ENCODE results near the gene DYRK2.

Gene DYRK2

GRCh38 chr12:67625004-67625403, 23.5 kb upstream of the DYRK2 start:
- peak overlapping the region in 1 of 3 experiments; percentile 24 for H3K4me3 Mint-ChIP-seq
- peaks cover 9% of the 10 kb centered on the region for H3K4me1 Mint-ChIP-seq
- no peak for TF ChIP-seq CTCF (IDR thresholded peaks at IDR 0.05; ENCODE audit: unreplicated experiment in 3 of 3)
- H3K36me3 Mint-ChIP-seq (ENCODE audit: low read depth): no peaks in the 10 kb centered on the region
- peaks cover 4% of the 10 kb centered on the region for H3K9me3 Mint-ChIP-seq
- peak overlapping the region; percentile 92 to 98 (median 96) for H3K27ac Mint-ChIP-seq
- H3K27me3 Mint-ChIP-seq (ENCODE audit: low read depth): peaks cover 9% of the 10 kb centered on the region

- H3K27me3 Mint-ChIP-seq (ENCODE audit: low read depth): peaks cover 5% of the 10 kb centered on the region
- H3K9me3 Mint-ChIP-seq: peaks cover 4% of the 10 kb centered on the region
- H3K4me3 Mint-ChIP-seq: no peak overlapping the region
- H3K27ac Mint-ChIP-seq: peak overlapping the region; percentile 51 to 98 (median 96)
- no peak for TF ChIP-seq CTCF (IDR thresholded peaks at IDR 0.05; ENCODE audit: unreplicated experiment in 3 of 3)
- H3K36me3 Mint-ChIP-seq (ENCODE audit: low read depth): no peaks in the 10 kb centered on the region
- H3K4me1 Mint-ChIP-seq: peaks cover 16% of the 10 kb centered on the region
Observed at GRCh38 chr12:67626156-67626555, 22.4 kb upstream of the DYRK2 start.

GRCh38 chr12:67630373-67631088, 18.0 kb upstream of the DYRK2 start:
- Mint-ChIP-seq H3K4me3 (no peak overlapping the region), H3K27ac (peak overlapping the region; percentile 12 to 71 (median 14)), H3K36me3 (ENCODE audit: low read depth) (no peaks in the 10 kb centered on the region), H3K4me1 (peaks cover 39% of the 10 kb centered on the region), H3K9me3 (no peaks in the 10 kb centered on the region), H3K27me3 (ENCODE audit: low read depth) (peaks cover 5% of the 10 kb centered on the region)
- no peak for TF ChIP-seq CTCF (IDR thresholded peaks at IDR 0.05; ENCODE audit: unreplicated experiment in 3 of 3)

GRCh38 chr12:67632005-67632404, 16.5 kb upstream of the DYRK2 start:
- Mint-ChIP-seq H3K4me1 (peaks cover 39% of the 10 kb centered on the region), H3K27ac (no peak overlapping the region), H3K27me3 (ENCODE audit: low read depth) (no peaks in the 10 kb centered on the region), H3K9me3 (no peaks in the 10 kb centered on the region), H3K4me3 (no peak overlapping the region), H3K36me3 (ENCODE audit: low read depth) (no peaks in the 10 kb centered on the region)
- TF ChIP-seq CTCF (IDR thresholded peaks at IDR 0.05; ENCODE audit: unreplicated experiment in 3 of 3): no peak

- Mint-ChIP-seq H3K36me3 (ENCODE audit: low read depth) (no peaks in the 10 kb centered on the region), H3K4me1 (peaks cover 39% of the 10 kb centered on the region), H3K27me3 (ENCODE audit: low read depth) (no peaks in the 10 kb centered on the region), H3K4me3 (no peak overlapping the region), H3K9me3 (no peaks in the 10 kb centered on the region), H3K27ac (no peak overlapping the region)
- TF ChIP-seq CTCF (IDR thresholded peaks at IDR 0.05; ENCODE audit: unreplicated experiment in 3 of 3): no peak
Observed at GRCh38 chr12:67633024-67633610, 15.4 kb upstream of the DYRK2 start.

GRCh38 chr12:67633708-67634107, 14.8 kb upstream of the DYRK2 start:
- H3K36me3 Mint-ChIP-seq (ENCODE audit: low read depth): no peaks in the 10 kb centered on the region
- H3K9me3 Mint-ChIP-seq: no peaks in the 10 kb centered on the region
- no peak overlapping the region for H3K4me3 Mint-ChIP-seq
- TF ChIP-seq CTCF (IDR thresholded peaks at IDR 0.05; ENCODE audit: unreplicated experiment in 3 of 3): no peak
- H3K27ac Mint-ChIP-seq: no peak overlapping the region
- peaks cover 36% of the 10 kb centered on the region for H3K4me1 Mint-ChIP-seq
- H3K27me3 Mint-ChIP-seq (ENCODE audit: low read depth): no peaks in the 10 kb centered on the region
